Measurements from ENCODE around the gene CD109. TPM values are rescaled to one million over a fixed set of nuclear protein-coding genes. Genes with fewer than 3 reads are reported as not detected.

CD109 gene
- total RNA-seq, 1 donor from 2014 or later, result 60.2 TPM

DNA sequence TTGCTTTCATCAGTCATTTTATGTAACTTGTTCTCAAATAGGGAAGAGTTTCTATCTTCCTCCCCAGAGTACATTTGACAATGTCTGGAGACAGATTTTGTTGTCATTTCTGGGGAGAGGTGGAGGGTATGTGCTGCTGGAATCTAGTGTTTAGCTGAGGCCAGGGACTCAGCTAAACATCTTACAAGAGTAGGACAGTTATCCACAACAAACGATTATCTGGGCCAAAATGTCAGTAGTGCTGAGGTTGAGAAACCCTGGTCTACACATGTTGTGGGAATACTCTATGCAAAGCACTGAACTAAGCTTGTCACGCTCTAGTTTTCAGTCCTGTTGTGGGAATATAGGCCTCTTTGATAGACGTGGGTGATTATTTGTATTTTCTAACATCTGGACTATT lies 171.4 kb downstream of the CD109 start:
- TF ChIP-seq, protein P1, sequence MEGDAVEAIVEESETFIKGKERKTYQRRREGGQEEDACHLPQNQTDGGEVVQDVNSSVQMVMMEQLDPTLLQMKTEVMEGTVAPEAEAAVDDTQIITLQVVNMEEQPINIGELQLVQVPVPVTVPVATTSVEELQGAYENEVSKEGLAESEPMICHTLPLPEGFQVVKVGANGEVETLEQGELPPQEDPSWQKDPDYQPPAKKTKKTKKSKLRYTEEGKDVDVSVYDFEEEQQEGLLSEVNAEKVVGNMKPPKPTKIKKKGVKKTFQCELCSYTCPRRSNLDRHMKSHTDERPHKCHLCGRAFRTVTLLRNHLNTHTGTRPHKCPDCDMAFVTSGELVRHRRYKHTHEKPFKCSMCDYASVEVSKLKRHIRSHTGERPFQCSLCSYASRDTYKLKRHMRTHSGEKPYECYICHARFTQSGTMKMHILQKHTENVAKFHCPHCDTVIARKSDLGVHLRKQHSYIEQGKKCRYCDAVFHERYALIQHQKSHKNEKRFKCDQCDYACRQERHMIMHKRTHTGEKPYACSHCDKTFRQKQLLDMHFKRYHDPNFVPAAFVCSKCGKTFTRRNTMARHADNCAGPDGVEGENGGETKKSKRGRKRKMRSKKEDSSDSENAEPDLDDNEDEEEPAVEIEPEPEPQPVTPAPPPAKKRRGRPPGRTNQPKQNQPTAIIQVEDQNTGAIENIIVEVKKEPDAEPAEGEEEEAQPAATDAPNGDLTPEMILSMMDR (IDR thresholded peaks at IDR 0.05; ENCODE audit: unreplicated experiment), result no peak
- Mint-ChIP-seq H3K27me3 (ENCODE audit: unreplicated experiment) (no peaks in the 10 kb centered on the region), H3K9me3 (ENCODE audit: unreplicated experiment) (no peaks in the 10 kb centered on the region), H3K4me1 (ENCODE audit: unreplicated experiment) (no peaks in the 10 kb centered on the region), H3K36me3 (ENCODE audit: low read depth, unreplicated experiment) (peaks cover 7% of the 10 kb centered on the region), H3K4me3 (ENCODE audit: unreplicated experiment) (no peak overlapping the region), H3K27ac (ENCODE audit: unreplicated experiment) (no peak overlapping the region)
- DNase-seq (ENCODE audit: low spot score), result no peak

DNA sequence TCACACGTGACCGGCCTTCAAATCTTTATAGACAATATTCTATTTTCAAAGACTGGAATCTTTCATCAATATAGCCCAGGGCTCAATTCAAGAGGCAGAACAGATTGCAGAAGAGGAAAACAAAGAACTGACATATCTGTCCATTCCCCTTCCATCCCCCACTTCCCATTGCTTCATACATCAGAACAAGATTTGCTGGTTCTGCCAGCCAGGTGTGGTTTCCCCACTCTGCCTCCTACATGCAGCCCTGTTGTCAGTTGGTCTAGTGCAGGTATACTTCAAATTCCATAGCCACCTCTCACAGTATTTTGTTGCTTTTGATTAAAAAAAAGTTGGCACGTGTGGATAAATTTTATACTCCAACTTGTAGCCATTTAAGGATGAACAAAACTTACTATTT lies 174.9 kb downstream of the CD109 start:
- Mint-ChIP-seq H3K36me3 (ENCODE audit: low read depth, unreplicated experiment) (peaks cover 10% of the 10 kb centered on the region), H3K4me3 (ENCODE audit: unreplicated experiment) (no peak overlapping the region), H3K9me3 (ENCODE audit: unreplicated experiment) (no peaks in the 10 kb centered on the region), H3K4me1 (ENCODE audit: unreplicated experiment) (no peaks in the 10 kb centered on the region), H3K27me3 (ENCODE audit: unreplicated experiment) (no peaks in the 10 kb centered on the region), H3K27ac (ENCODE audit: unreplicated experiment) (no peak overlapping the region)
- TF ChIP-seq, protein P1 (IDR thresholded peaks at IDR 0.05; ENCODE audit: unreplicated experiment), result no peak
- DNase-seq (ENCODE audit: low spot score), result no peak

DNA sequence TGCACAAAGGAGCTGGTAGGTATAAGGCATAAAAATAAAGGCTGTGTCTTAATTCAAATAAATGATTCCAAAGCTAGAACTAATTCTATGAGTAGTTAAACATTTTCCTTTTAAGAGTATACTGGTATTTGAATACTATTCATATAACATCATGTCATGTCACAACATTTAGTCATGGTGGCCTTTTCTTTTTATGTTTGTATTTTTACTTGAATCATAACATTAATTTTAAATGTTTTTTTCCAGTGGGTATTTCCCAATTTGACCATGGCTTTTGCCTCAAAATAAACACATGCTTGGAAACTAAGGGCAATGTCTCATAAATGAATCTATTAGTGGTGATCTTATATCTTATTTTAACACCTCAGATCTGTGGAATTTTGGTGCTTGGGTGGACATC lies 177.1 kb downstream of the CD109 start:
- Mint-ChIP-seq H3K4me1 (ENCODE audit: unreplicated experiment) (no peaks in the 10 kb centered on the region), H3K9me3 (ENCODE audit: unreplicated experiment) (no peaks in the 10 kb centered on the region)

More for the DNA sequence above, 177.1 kb downstream of the CD109 start:
- Mint-ChIP-seq H3K27ac (ENCODE audit: unreplicated experiment) (no peak overlapping the region), H3K4me3 (ENCODE audit: unreplicated experiment) (no peak overlapping the region), H3K27me3 (ENCODE audit: unreplicated experiment) (no peaks in the 10 kb centered on the region), H3K36me3 (ENCODE audit: low read depth, unreplicated experiment) (peaks cover 10% of the 10 kb centered on the region)
- TF ChIP-seq, protein P1 (IDR thresholded peaks at IDR 0.05; ENCODE audit: unreplicated experiment), result no peak
- no peak for DNase-seq (ENCODE audit: low spot score)

Other genes with a start within 250 kb of the CD109 start
- 1.8 TPM for gene CGAS, start 243.9 kb upstream of the CD109 start, total RNA-seq (ENCODE audit: unreplicated experiment)
- 23.8 TPM for gene MTO1, start 234.5 kb upstream of the CD109 start, total RNA-seq (ENCODE audit: unreplicated experiment)
- gene EEF1A1, start 175.2 kb upstream of the CD109 start, total RNA-seq (ENCODE audit: unreplicated experiment), result 13,000 TPM
- 17.5 TPM for gene SLC17A5, start 42.2 kb upstream of the CD109 start, total RNA-seq (ENCODE audit: unreplicated experiment)